ENCODE results near the gene FBXO42. TPM values are rescaled to one million over a fixed set of nuclear protein-coding genes. Genes with fewer than 3 reads are reported as not detected.
"Not testable (repeated sequence)": the region's sequence is repeated elsewhere in the genome, so short reads cannot be mapped to it uniquely, and the experiment has no call there.

The FBXO42 gene
- total RNA-seq, 6 experiments from 2014 or later: 7.9 to 14.1 (median 10.2) TPM

- Histone ChIP-seq H3K4me3 (no peak overlapping the region), H3K27me3 (no peaks in the 10 kb centered on the region), H3K9me3 (no peaks in the 10 kb centered on the region), H3K36me3 (no peaks in the 10 kb centered on the region), H3K27ac (no peak overlapping the region), H3K4me1 (peaks cover 0 to 7% (median 0%) of the 10 kb centered on the region in 4 donors)
- intact Hi-C loops (cut with DNase I): loop anchor here in 1 of 2 donors (10.0 kb wide), 1 partner anchor 95 kb away; no protein-coding TSS in a partner anchor
- no peak for TF ChIP-seq CTCF (IDR thresholded peaks at IDR 0.05)
- no peak for TF ChIP-seq POLR2A (IDR thresholded peaks at IDR 0.05)
- ATAC-seq (no peak), DNase-seq (no peak)
- 18% methylated on average over 2 of the region's 2 CpGs for WGBS (ENCODE audit: insufficient coverage, low coverage, low lambda C conversion rate, missing lambda C conversion rate)
Measured at GRCh38 chr1:16349847-16350406, 2.4 kb downstream of the FBXO42 start.

- ATAC-seq (no peak), DNase-seq (no peak)
- no peak overlapping the region for H3K4me3 ChIP-seq
- no peaks in the 10 kb centered on the region for H3K36me3 ChIP-seq
- intact Hi-C loops (cut with DNase I): no loop called here
- 90% methylated on average over 12 of the region's 14 CpGs for WGBS (ENCODE audit: insufficient coverage, low coverage, low lambda C conversion rate, missing lambda C conversion rate)
- H3K27ac ChIP-seq: no peak overlapping the region
- H3K9me3 ChIP-seq: no peaks in the 10 kb centered on the region
- H3K27me3 ChIP-seq: no peaks in the 10 kb centered on the region
- no peak for TF ChIP-seq CTCF (IDR thresholded peaks at IDR 0.05)
- TF ChIP-seq POLR2A (IDR thresholded peaks at IDR 0.05): no peak
- peaks cover 0 to 7% (median 0%) of the 10 kb centered on the region in 4 donors for H3K4me1 ChIP-seq
Measured at GRCh38 chr1:16348414-16349182, 3.7 kb downstream of the FBXO42 start.

GRCh38 chr1:16343276-16343675 is 9.0 kb downstream of the FBXO42 start:
- DNase-seq; H3K27ac ChIP-seq; H3K36me3 ChIP-seq; H3K9me3 ChIP-seq; intact Hi-C loops (cut with DNase I); ATAC-seq; H3K4me1 ChIP-seq; H3K27me3 ChIP-seq; H3K4me3 ChIP-seq: not testable (repeated sequence)
- WGBS (ENCODE audit: insufficient coverage, low coverage, low lambda C conversion rate, missing lambda C conversion rate): 99% methylated on average over 6 of the region's 6 CpGs

- 79% methylated on average over 8 of the region's 10 CpGs for WGBS (ENCODE audit: insufficient coverage, low coverage, low lambda C conversion rate, missing lambda C conversion rate)
- H3K4me1 ChIP-seq: no peaks in the 10 kb centered on the region
- no peak overlapping the region for H3K4me3 ChIP-seq
- DNase-seq (no peak), ATAC-seq (peak in 3 of 4 donors; percentile 30 to 44 (median 32))
- intact Hi-C loops (cut with DNase I): no loop called here
- no peaks in the 10 kb centered on the region for H3K27me3 ChIP-seq
- H3K36me3 ChIP-seq: no peaks in the 10 kb centered on the region
- H3K27ac ChIP-seq: no peak overlapping the region
- H3K9me3 ChIP-seq: no peaks in the 10 kb centered on the region
- TF ChIP-seq CTCF (IDR thresholded peaks at IDR 0.05) (no peak), POLR2A (IDR thresholded peaks at IDR 0.05) (no peak)
Measured at GRCh38 chr1:16342331-16343062, 9.8 kb downstream of the FBXO42 start.

GRCh38 chr1:16340673-16341072 is 11.6 kb downstream of the FBXO42 start:
- WGBS (ENCODE audit: insufficient coverage, low coverage, low lambda C conversion rate, missing lambda C conversion rate): 100% methylated on average over 1 of the region's 1 CpG

More at GRCh38 chr1:16340673-16341072, 11.6 kb downstream of the FBXO42 start:
- no peaks in the 10 kb centered on the region for H3K4me1 ChIP-seq
- H3K36me3 ChIP-seq: no peaks in the 10 kb centered on the region
- TF ChIP-seq CTCF (IDR thresholded peaks at IDR 0.05) (no peak), POLR2A (IDR thresholded peaks at IDR 0.05) (no peak)
- H3K9me3 ChIP-seq: no peaks in the 10 kb centered on the region
- H3K27me3 ChIP-seq: no peaks in the 10 kb centered on the region
- no peak overlapping the region for H3K27ac ChIP-seq
- DNase-seq: no peak
- intact Hi-C loops (cut with DNase I): no loop called here
- no peak overlapping the region for H3K4me3 ChIP-seq
- ATAC-seq: no peak

All from right lobe of liver (tissue), 6 donors.